Measurements from ENCODE around the gene ZNF346. TPM values are rescaled to one million over a fixed set of nuclear protein-coding genes. Genes with fewer than 3 reads are reported as not detected.

The ZNF346 gene
- total and polyA plus RNA-seq, 10 of the 15 experiments (the other 5 are each of a cell fraction or from before 2014, with no cell fraction given): 6.5 to 30.2 (median 24.0) TPM

GRCh38 chr5:177043958-177044357 lies 21.5 kb downstream of the ZNF346 start:
- WGBS (ENCODE audit: insufficient coverage, insufficient replicate concordance, low lambda C conversion rate, missing lambda C conversion rate): 100% methylated on average over 1 of the region's 1 CpG
- Histone ChIP-seq H3K9me3 (replicated peaks; ENCODE audit: control insufficient read depth, insufficient read depth, low read length) (no peaks in the 10 kb centered on the region), H3K27ac (ENCODE audit: control insufficient read depth, insufficient read depth) (no peak overlapping the region), H3K4me1 (ENCODE audit: control insufficient read depth, insufficient read depth, low read length) (no peaks in the 10 kb centered on the region), H3K36me3 (ENCODE audit: control insufficient read depth in 2 of 2, insufficient read depth in 2 of 2, low read length in 1 of 2) (peaks cover 10 to 13% of the 10 kb centered on the region in 2 experiments), H3K79me2 (ENCODE audit: control insufficient read depth, insufficient read depth, low read length) (no peaks in the 10 kb centered on the region), H3K9ac (ENCODE audit: control insufficient read depth, insufficient read depth, low read length) (no peak overlapping the region), H3K4me2 (ENCODE audit: control insufficient read depth, insufficient read depth) (no peak overlapping the region), H3K4me3 (no peak overlapping the region), H4K20me1 (ENCODE audit: control insufficient read depth, insufficient read depth) (no peaks in the 10 kb centered on the region), H2AFZ (ENCODE audit: control insufficient read depth, low read depth, low read length) (no peak overlapping the region), H3K27me3 (replicated peaks in 1 of 2; ENCODE audit: control insufficient read depth in 2 of 2, insufficient read depth in 2 of 2, low read length in 1 of 2) (no peaks in the 10 kb centered on the region)
- ChIA-PET RAD21 (ENCODE audit: unreplicated experiment) (no interaction called here), SMC1A (ENCODE audit: uncharacterized antibody, unreplicated experiment) (no interaction called here), POLR2A (no interaction called here), CTCF (interaction anchor here (1.4 kb wide), 1 partner anchor 383 kb away, joined by 3 read pairs; no protein-coding TSS in a partner anchor)
- no peak for FAIRE-seq
- no peak for TF ChIP-seq ZNF592 (IDR thresholded peaks at IDR 0.05)
- no peak for TF ChIP-seq CBX5 (IDR thresholded peaks at IDR 0.05; ENCODE audit: low read depth)
- no peak for TF ChIP-seq E2F8 (IDR thresholded peaks at IDR 0.05; ENCODE audit: low read depth, partially characterized antibody)
- no peak for TF ChIP-seq ZNF24 (IDR thresholded peaks at IDR 0.05)
- no peak for TF ChIP-seq SIX5 (IDR thresholded peaks at IDR 0.05; ENCODE audit: low read depth, low read length, severe bottlenecking)
- TF ChIP-seq TAF1 (IDR thresholded peaks at IDR 0.05; ENCODE audit: borderline replicate concordance, low read depth, low read length): no peak
- no peak for TF ChIP-seq RAD21 (IDR thresholded peaks at IDR 0.05; ENCODE audit: insufficient read depth, low read depth, low read length)
- TF ChIP-seq HDGF (IDR thresholded peaks at IDR 0.05): no peak
- no peak for TF ChIP-seq PKNOX1 (IDR thresholded peaks at IDR 0.05)
- no peak for TF ChIP-seq HCFC1 (IDR thresholded peaks at IDR 0.05; ENCODE audit: low read length)
- TF ChIP-seq BHLHE40 (IDR thresholded peaks at IDR 0.05; ENCODE audit: borderline replicate concordance in 1 of 2, low read depth in 2 of 2, low read length in 1 of 2): no peak
- TF ChIP-seq KDM1A (IDR thresholded peaks at IDR 0.05; ENCODE audit: borderline replicate concordance): no peak
- DNase-seq (ENCODE audit: low read depth, low spot score): no peak
- in situ Hi-C loops (cut with MboI) (no loop called here), intact Hi-C loops (cut with micrococcal nuclease; ENCODE audit: unreplicated experiment) (no loop called here)
- BruUV-seq (replicated peaks): no TSS peak
- no peak for ATAC-seq
